WTC11 (cell line): ENCODE measurements around the gene MCF2L2. TPM values are rescaled to one million over a fixed set of nuclear protein-coding genes. Genes with fewer than 3 reads are reported as not detected.
"Not testable (repeated sequence)": the region's sequence is repeated elsewhere in the genome, so short reads cannot be mapped to it uniquely, and the experiment has no call there.

ENCODE experiments used
- ATAC-seq: fragments of 200-7000 bp; cut with Tn5 transposase; 2 replicates; pipeline ENCODE4 v1.10.0; 2021; ENCODE audit warnings: mild to moderate bottlenecking, moderate library complexity
- CTCF ChIA-PET: fragments of 300-600 bp; sonication (Branson Sonifier 250); formaldehyde crosslinking; loops from one replicate; lab custom pipeline; 2021; ENCODE audit warnings: antibody characterized with exemption; lab: Charles Lee
- POLR2A ChIA-PET: fragments of 350-600 bp; sonication (Branson Sonifier 250); formaldehyde crosslinking; loops from one replicate; lab custom pipeline; 2021; ENCODE audit warnings: antibody characterized with exemption; lab: Charles Lee
- DNase-seq: peaks from one replicate; pipeline ENCODE4 v3.0.0; 2021; ENCODE audit warnings: low spot score
- H3K27ac Mint-ChIP-seq: 2 replicates; pipeline ENCODE4 v1.8.0; 2021; ENCODE audit warnings: mixed read lengths
- H3K27me3 Mint-ChIP-seq: 2 replicates; pipeline ENCODE4 v1.8.0; 2021; ENCODE audit warnings: low read depth, mild to moderate bottlenecking, moderate library complexity, mixed read lengths
- H3K36me3 Mint-ChIP-seq: 2 replicates; pipeline ENCODE4 v1.8.0; 2021; ENCODE audit warnings: mixed read lengths
- H3K4me1 Mint-ChIP-seq: 2 replicates; pipeline ENCODE4 v1.8.0; 2022; ENCODE audit warnings: mixed read lengths
- H3K4me3 Mint-ChIP-seq: 2 replicates; pipeline ENCODE4 v1.8.0; 2021; ENCODE audit warnings: mild to moderate bottlenecking, moderate library complexity, mixed read lengths
- H3K9me3 Mint-ChIP-seq: 2 replicates; pipeline ENCODE4 v1.8.0; 2021; ENCODE audit warnings: mixed read lengths
- ATF1 ChIP-seq: sonication (generic); formaldehyde crosslinking; IDR thresholded peaks from 2 replicates; pipeline ENCODE4 v1.8.1; 2023; ENCODE audit warnings: mild to moderate bottlenecking, moderate library complexity, missing genetic modification reagents
- CREB1 ChIP-seq: sonication (generic); formaldehyde crosslinking; IDR thresholded peaks from 2 replicates; pipeline ENCODE4 v1.8.0; 2023; ENCODE audit warnings: mild to moderate bottlenecking, missing genetic modification reagents
- ETV6 ChIP-seq: sonication (generic); formaldehyde crosslinking; IDR thresholded peaks from 2 replicates; pipeline ENCODE4 v1.8.1; 2022; ENCODE audit warnings: mild to moderate bottlenecking, missing genetic modification reagents
- FOXJ3 ChIP-seq: sonication (generic); formaldehyde crosslinking; IDR thresholded peaks from 2 replicates; pipeline ENCODE4 v1.9.0; 2021; ENCODE audit warnings: missing genetic modification reagents, mild to moderate bottlenecking, borderline replicate concordance
- GTF2I ChIP-seq: fragments of 250-450 bp; sonication (Bioruptor Pico); conservative IDR thresholded peaks from 2 replicates; pipeline ENCODE4 v1.4.0; 2021; ENCODE audit warnings: mild to moderate bottlenecking
- NFATC4 ChIP-seq: fragments of 250-450 bp; sonication (Bioruptor Pico); IDR thresholded peaks from 2 replicates; pipeline ENCODE4 v1.9.0; 2021; ENCODE audit warnings: mild to moderate bottlenecking
- OVOL2 ChIP-seq: fragments of 250-450 bp; sonication (Bioruptor Pico); IDR thresholded peaks from 2 replicates; pipeline ENCODE4 v1.9.0; 2021; ENCODE audit warnings: mild to moderate bottlenecking, borderline replicate concordance
- PRRX2 ChIP-seq: fragments of 250-450 bp; sonication (Bioruptor Pico); IDR thresholded peaks from 2 replicates; pipeline ENCODE4 v1.8.0; 2021; ENCODE audit warnings: mild to moderate bottlenecking
- TCF7 ChIP-seq: sonication (generic); formaldehyde crosslinking; IDR thresholded peaks from 2 replicates; pipeline ENCODE4 v1.8.0; 2022; ENCODE audit warnings: mild to moderate bottlenecking, low read depth, missing genetic modification reagents, moderate library complexity
- TEAD4 ChIP-seq: sonication (generic); formaldehyde crosslinking; IDR thresholded peaks from 2 replicates; pipeline ENCODE4 v1.8.0; 2022; ENCODE audit warnings: mild to moderate bottlenecking, missing genetic modification reagents
- ZNF396 ChIP-seq: fragments of 250-450 bp; sonication (Bioruptor Pico); IDR thresholded peaks from 2 replicates; pipeline ENCODE4 v1.8.0; 2021; ENCODE audit warnings: mild to moderate bottlenecking, moderate library complexity, borderline replicate concordance
- total RNA-seq: library from RNA; stranded (reverse); gene quantifications from 3 replicates; pipeline ENCODE4 v1.2.3, GENCODE V29; 2021
- TF ChIP-seq, protein P1 (sequence below): sonication (generic); formaldehyde crosslinking; IDR thresholded peaks from 2 replicates; pipeline ENCODE4 v1.8.1; 2023; ENCODE audit warnings: mild to moderate bottlenecking, missing genetic modification reagents
- TF ChIP-seq, protein P2 (sequence below): sonication (generic); formaldehyde crosslinking; IDR thresholded peaks from 2 replicates; pipeline ENCODE4 v1.8.1; 2023; ENCODE audit warnings: mild to moderate bottlenecking, moderate library complexity, missing genetic modification reagents
- TF ChIP-seq, protein P3 (sequence below): sonication (generic); formaldehyde crosslinking; IDR thresholded peaks from 2 replicates; pipeline ENCODE4 v1.8.0; 2022; ENCODE audit warnings: missing genetic modification reagents
- TF ChIP-seq, protein P4 (sequence below): sonication (generic); formaldehyde crosslinking; IDR thresholded peaks from 2 replicates; pipeline ENCODE4 v1.8.1; 2023; ENCODE audit warnings: mild to moderate bottlenecking, missing genetic modification reagents, moderate library complexity
- TF ChIP-seq, protein P5 (sequence below): fragments of 250-450 bp; sonication (Bioruptor Pico); IDR thresholded peaks from 2 replicates; pipeline ENCODE4 v1.9.0; 2021; ENCODE audit warnings: moderate library complexity, mild to moderate bottlenecking, inconsistent platforms, borderline replicate concordance
- TF ChIP-seq, protein P6 (sequence below): sonication (generic); formaldehyde crosslinking; IDR thresholded peaks from 2 replicates; pipeline ENCODE4 v1.8.0; 2022; ENCODE audit warnings: mild to moderate bottlenecking, missing genetic modification reagents
- TF ChIP-seq, protein P7 (sequence below): sonication (generic); formaldehyde crosslinking; conservative IDR thresholded peaks from 2 replicates; pipeline ENCODE4 v1.8.1; 2022; ENCODE audit warnings: mild to moderate bottlenecking, missing genetic modification reagents
- TF ChIP-seq, protein P8 (sequence below): sonication (generic); formaldehyde crosslinking; IDR thresholded peaks from 2 replicates; pipeline ENCODE4 v1.8.1; 2023; ENCODE audit warnings: mild to moderate bottlenecking, missing genetic modification reagents, borderline replicate concordance

Gene MCF2L2
- total RNA-seq, 1 experiment from 2014 or later = 7.5 TPM

DNA sequence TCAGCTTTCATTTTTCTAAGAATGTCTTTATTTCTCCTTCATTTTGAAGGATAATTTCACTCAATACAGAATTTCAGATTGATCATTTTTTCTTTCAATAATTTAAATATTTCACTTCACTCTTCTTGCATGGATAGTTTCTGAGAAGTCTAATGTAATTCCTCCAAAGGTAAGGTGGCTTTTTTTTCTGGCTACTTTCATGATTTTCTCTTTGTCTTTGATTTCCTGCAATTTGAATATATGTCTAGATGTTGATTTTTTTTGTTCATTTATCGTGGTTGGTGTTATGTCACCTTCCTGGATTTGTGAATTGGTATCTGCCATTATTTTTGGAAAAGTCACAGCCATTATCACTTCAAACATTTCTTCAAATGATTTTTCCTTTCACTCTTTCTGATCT, 14.6 kb upstream of the MCF2L2 start (continued):
- TF ChIP-seq, protein P1, sequence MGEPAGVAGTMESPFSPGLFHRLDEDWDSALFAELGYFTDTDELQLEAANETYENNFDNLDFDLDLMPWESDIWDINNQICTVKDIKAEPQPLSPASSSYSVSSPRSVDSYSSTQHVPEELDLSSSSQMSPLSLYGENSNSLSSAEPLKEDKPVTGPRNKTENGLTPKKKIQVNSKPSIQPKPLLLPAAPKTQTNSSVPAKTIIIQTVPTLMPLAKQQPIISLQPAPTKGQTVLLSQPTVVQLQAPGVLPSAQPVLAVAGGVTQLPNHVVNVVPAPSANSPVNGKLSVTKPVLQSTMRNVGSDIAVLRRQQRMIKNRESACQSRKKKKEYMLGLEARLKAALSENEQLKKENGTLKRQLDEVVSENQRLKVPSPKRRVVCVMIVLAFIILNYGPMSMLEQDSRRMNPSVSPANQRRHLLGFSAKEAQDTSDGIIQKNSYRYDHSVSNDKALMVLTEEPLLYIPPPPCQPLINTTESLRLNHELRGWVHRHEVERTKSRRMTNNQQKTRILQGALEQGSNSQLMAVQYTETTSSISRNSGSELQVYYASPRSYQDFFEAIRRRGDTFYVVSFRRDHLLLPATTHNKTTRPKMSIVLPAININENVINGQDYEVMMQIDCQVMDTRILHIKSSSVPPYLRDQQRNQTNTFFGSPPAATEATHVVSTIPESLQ (CRISPR knock-in tag) = no peak
- TF ChIP-seq, protein P2, sequence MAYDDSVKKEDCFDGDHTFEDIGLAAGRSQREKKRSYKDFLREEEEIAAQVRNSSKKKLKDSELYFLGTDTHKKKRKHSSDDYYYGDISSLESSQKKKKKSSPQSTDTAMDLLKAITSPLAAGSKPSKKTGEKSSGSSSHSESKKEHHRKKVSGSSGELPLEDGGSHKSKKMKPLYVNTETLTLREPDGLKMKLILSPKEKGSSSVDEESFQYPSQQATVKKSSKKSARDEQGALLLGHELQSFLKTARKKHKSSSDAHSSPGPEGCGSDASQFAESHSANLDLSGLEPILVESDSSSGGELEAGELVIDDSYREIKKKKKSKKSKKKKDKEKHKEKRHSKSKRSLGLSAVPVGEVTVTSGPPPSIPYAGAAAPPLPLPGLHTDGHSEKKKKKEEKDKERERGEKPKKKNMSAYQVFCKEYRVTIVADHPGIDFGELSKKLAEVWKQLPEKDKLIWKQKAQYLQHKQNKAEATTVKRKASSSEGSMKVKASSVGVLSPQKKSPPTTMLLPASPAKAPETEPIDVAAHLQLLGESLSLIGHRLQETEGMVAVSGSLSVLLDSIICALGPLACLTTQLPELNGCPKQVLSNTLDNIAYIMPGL (CRISPR knock-in tag) = no peak
- TF ChIP-seq PRRX2 = no peak
- TF ChIP-seq TCF7 (CRISPR knock-in tag) = no peak
- TF ChIP-seq ZNF396 (CRISPR knock-in tag) = no peak
- no peak for TF ChIP-seq FOXJ3 (CRISPR knock-in tag)
- no peak for TF ChIP-seq ETV6 (CRISPR knock-in tag)

DNA sequence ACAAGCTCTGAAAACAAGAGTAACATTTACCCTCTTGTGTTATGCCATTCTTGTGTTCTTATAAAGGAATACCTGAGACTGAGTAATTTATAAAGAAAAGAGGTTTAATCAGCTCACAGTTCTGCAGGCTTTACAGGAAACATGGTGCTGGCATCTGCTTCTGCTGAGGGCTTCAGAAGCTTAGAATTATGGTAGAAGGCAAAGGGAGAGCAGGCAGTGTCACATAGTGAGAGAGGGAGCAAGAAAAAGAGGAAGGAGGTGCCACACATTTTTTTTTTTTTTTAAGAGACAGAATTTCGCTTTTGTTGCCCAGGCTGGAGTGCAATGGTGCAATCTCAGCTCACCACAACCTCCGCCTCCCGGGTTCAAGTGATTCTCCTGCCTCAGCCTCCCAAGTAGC, 12.1 kb upstream of the MCF2L2 start:
- peaks cover 30% of the 10 kb centered on the region for H3K9me3 Mint-ChIP-seq
- H3K27me3 Mint-ChIP-seq = peaks cover 19% of the 10 kb centered on the region
- DNase-seq, H3K27ac Mint-ChIP-seq, ATAC-seq, H3K4me3 Mint-ChIP-seq: not testable (repeated sequence)
- POLR2A ChIA-PET = interaction anchor here (0.7 kb wide), 1 partner anchor 227 kb away, joined by 3 read pairs; no protein-coding TSS in a partner anchor
- CTCF ChIA-PET = interaction anchor here (0.6 kb wide), 1 partner anchor 365 kb away, joined by 3 read pairs; no protein-coding TSS in a partner anchor
- H3K4me1 Mint-ChIP-seq = peaks cover 21% of the 10 kb centered on the region
- H3K36me3 Mint-ChIP-seq = peaks cover 23% of the 10 kb centered on the region

DNA sequence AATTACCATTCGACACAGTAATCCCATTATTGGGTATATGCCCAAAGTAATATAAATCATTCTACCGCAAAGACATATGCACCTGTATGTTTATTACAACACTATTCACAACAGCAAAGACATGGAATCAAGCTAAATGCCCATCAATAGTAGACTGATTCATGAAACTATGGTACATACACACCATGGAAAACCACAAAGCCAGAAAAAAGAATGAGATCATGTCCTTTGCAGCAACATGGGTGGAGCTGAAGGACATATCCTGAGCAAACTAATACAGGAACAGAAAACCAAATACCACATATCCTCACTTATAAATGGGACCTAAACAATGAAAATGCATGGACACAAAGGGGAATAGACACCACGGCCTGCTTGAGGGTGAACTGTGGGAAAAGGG, 11.1 kb upstream of the MCF2L2 start:
- Mint-ChIP-seq H3K27ac (no peak overlapping the region), H3K4me3 (no peak overlapping the region), H3K36me3 (peaks cover 20% of the 10 kb centered on the region), H3K9me3 (peaks cover 27% of the 10 kb centered on the region), H3K4me1 (peaks cover 31% of the 10 kb centered on the region), H3K27me3 (peaks cover 19% of the 10 kb centered on the region)
- DNase-seq (no peak), ATAC-seq (no peak)
- ChIA-PET CTCF (no interaction called here), POLR2A (no interaction called here)
- TF ChIP-seq, protein P3, sequence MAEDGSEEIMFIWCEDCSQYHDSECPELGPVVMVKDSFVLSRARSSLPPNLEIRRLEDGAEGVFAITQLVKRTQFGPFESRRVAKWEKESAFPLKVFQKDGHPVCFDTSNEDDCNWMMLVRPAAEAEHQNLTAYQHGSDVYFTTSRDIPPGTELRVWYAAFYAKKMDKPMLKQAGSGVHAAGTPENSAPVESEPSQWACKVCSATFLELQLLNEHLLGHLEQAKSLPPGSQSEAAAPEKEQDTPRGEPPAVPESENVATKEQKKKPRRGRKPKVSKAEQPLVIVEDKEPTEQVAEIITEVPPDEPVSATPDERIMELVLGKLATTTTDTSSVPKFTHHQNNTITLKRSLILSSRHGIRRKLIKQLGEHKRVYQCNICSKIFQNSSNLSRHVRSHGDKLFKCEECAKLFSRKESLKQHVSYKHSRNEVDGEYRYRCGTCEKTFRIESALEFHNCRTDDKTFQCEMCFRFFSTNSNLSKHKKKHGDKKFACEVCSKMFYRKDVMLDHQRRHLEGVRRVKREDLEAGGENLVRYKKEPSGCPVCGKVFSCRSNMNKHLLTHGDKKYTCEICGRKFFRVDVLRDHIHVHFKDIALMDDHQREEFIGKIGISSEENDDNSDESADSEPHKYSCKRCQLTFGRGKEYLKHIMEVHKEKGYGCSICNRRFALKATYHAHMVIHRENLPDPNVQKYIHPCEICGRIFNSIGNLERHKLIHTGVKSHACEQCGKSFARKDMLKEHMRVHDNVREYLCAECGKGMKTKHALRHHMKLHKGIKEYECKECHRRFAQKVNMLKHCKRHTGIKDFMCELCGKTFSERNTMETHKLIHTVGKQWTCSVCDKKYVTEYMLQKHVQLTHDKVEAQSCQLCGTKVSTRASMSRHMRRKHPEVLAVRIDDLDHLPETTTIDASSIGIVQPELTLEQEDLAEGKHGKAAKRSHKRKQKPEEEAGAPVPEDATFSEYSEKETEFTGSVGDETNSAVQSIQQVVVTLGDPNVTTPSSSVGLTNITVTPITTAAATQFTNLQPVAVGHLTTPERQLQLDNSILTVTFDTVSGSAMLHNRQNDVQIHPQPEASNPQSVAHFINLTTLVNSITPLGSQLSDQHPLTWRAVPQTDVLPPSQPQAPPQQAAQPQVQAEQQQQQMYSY (CRISPR knock-in tag) = no peak
- TF ChIP-seq FOXJ3 (CRISPR knock-in tag) (no peak), TEAD4 (no peak), ATF1 (no peak), OVOL2 (no peak), GTF2I (CRISPR knock-in tag) (no peak), CREB1 (CRISPR knock-in tag) (no peak), TCF7 (CRISPR knock-in tag) (no peak), NFATC4 (CRISPR knock-in tag) (no peak)
- TF ChIP-seq, protein P4, sequence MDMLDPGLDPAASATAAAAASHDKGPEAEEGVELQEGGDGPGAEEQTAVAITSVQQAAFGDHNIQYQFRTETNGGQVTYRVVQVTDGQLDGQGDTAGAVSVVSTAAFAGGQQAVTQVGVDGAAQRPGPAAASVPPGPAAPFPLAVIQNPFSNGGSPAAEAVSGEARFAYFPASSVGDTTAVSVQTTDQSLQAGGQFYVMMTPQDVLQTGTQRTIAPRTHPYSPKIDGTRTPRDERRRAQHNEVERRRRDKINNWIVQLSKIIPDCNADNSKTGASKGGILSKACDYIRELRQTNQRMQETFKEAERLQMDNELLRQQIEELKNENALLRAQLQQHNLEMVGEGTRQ = no peak
- TF ChIP-seq, protein P5, sequence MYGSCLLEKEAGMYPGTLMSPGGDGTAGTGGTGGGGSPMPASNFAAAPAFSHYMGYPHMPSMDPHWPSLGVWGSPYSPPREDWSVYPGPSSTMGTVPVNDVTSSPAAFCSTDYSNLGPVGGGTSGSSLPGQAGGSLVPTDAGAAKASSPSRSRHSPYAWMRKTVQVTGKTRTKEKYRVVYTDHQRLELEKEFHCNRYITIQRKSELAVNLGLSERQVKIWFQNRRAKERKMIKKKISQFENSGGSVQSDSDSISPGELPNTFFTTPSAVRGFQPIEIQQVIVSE (CRISPR knock-in tag) = no peak
- TF ChIP-seq, protein P6, sequence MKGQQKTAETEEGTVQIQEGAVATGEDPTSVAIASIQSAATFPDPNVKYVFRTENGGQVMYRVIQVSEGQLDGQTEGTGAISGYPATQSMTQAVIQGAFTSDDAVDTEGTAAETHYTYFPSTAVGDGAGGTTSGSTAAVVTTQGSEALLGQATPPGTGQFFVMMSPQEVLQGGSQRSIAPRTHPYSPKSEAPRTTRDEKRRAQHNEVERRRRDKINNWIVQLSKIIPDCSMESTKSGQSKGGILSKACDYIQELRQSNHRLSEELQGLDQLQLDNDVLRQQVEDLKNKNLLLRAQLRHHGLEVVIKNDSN (CRISPR knock-in tag) = no peak
- TF ChIP-seq, protein P7, sequence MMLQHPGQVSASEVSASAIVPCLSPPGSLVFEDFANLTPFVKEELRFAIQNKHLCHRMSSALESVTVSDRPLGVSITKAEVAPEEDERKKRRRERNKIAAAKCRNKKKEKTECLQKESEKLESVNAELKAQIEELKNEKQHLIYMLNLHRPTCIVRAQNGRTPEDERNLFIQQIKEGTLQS (CRISPR knock-in tag) = no peak
- TF ChIP-seq, protein P8, sequence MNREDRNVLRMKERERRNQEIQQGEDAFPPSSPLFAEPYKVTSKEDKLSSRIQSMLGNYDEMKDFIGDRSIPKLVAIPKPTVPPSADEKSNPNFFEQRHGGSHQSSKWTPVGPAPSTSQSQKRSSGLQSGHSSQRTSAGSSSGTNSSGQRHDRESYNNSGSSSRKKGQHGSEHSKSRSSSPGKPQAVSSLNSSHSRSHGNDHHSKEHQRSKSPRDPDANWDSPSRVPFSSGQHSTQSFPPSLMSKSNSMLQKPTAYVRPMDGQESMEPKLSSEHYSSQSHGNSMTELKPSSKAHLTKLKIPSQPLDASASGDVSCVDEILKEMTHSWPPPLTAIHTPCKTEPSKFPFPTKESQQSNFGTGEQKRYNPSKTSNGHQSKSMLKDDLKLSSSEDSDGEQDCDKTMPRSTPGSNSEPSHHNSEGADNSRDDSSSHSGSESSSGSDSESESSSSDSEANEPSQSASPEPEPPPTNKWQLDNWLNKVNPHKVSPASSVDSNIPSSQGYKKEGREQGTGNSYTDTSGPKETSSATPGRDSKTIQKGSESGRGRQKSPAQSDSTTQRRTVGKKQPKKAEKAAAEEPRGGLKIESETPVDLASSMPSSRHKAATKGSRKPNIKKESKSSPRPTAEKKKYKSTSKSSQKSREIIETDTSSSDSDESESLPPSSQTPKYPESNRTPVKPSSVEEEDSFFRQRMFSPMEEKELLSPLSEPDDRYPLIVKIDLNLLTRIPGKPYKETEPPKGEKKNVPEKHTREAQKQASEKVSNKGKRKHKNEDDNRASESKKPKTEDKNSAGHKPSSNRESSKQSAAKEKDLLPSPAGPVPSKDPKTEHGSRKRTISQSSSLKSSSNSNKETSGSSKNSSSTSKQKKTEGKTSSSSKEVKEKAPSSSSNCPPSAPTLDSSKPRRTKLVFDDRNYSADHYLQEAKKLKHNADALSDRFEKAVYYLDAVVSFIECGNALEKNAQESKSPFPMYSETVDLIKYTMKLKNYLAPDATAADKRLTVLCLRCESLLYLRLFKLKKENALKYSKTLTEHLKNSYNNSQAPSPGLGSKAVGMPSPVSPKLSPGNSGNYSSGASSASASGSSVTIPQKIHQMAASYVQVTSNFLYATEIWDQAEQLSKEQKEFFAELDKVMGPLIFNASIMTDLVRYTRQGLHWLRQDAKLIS (CRISPR knock-in tag) = no peak
